Measurements from ENCODE around the gene FAM13B.
"Not testable (repeated sequence)": the region's sequence is repeated elsewhere in the genome, so short reads cannot be mapped to it uniquely, and the experiment has no call there.

Gene FAM13B

DNA sequence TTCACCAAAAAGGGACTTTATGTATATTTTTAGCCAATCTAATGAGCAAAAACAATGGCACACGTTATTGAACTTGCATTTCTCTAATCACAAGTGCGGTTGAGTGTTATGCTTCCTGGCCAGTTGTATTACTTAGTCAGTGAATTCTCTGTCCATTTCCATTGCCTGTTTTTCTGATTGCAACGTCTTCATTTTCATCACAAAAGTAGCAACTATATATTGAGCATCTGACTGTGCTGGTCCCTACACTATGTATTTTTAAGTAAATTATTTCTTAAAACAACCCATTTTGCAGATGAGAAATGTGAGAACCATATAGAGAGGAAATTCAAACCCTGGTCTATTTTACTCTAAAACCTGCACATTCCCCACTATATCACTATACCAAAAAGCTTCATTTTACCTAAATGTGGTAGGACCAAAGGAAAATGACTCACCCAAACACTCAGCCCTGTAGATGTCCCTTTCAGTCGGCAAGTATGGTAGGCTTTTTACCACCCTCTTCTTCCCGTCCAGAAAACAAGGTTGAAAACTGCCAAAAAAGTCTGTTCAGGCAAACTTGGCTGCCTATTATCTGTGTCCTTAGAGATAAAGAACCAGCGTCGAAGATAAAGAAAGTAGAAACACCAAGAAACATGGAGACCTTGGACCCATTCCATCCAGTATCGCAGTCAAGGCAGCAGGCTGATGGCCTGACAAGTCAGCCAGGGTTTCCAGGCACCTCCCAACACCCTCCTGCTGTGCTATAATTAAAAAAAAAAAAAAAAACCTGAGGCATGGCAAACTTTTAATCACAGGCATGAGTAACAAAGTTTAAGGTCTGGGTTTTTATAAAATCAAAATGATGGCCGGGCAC is 18.8 kb upstream of the FAM13B start:
- DNase-seq (ENCODE audit: extremely low spot score): no peak
- TF ChIP-seq HDGF (IDR thresholded peaks at IDR 0.05; ENCODE audit: borderline replicate concordance) (no peak), ELF4 (IDR thresholded peaks at IDR 0.05) (no peak), FOXM1 (IDR thresholded peaks at IDR 0.05; ENCODE audit: borderline replicate concordance) (no peak)
- ChIA-PET POLR2A (no interaction called here), CTCF (no interaction called here)

DNA sequence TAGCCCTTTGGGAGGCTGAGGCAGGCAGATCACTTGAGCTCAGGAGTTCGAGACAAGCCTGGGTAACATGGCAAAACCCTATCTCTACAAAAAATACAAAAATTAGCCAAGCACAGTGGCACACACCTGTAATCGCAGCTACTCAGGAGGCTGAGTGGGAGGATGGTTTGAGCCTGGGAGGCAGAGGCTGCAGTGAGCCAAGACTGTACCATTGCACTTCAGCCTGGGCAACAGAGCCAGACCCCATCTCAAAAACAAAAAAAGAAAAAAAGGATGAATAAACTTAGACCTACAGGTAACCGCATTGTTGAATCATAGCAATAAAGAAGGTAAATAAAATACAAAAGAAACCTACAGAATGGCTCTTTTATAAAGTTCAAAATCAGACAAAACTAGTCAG is 12.4 kb upstream of the FAM13B start:
- DNase-seq (ENCODE audit: extremely low spot score): not testable (repeated sequence)
- ChIA-PET POLR2A (interaction anchor here (0.7 kb wide), 1 partner anchor 89 kb away, joined by 3 read pairs; no protein-coding TSS in a partner anchor), CTCF (interaction anchor here (1.0 kb wide), 1 partner anchor 9 kb away, joined by 3 read pairs; no protein-coding TSS in a partner anchor)

DNA sequence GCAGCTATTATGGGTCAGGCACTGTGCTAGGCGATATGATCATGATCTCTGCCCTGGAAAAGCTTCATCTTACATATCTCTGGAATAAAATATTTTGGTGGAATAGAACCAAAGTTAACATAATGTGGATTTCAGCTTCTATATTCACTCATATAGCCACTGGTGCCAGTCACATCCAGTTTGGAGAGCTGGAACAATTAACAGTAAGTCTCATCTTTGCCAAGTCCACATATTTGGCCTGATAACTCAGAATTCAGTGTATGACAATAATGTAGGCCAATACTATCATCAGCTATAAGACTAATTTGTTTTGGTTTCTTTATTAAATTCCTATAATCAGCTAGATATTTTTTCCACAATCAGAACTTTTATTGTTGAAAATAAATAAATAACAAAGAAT is 5.9 kb upstream of the FAM13B start:
- TF ChIP-seq NFRKB (IDR thresholded peaks at IDR 0.05): no peak
- TF ChIP-seq CTBP1 (IDR thresholded peaks at IDR 0.05; ENCODE audit: borderline replicate concordance): no peak
- TF ChIP-seq LEF1 (IDR thresholded peaks at IDR 0.05; ENCODE audit: borderline replicate concordance): no peak
- no peak for TF ChIP-seq HDGF (IDR thresholded peaks at IDR 0.05; ENCODE audit: borderline replicate concordance)
- TF ChIP-seq SUZ12 (IDR thresholded peaks at IDR 0.05): no peak
- TF ChIP-seq FOXK2 (IDR thresholded peaks at IDR 0.05): no peak
- TF ChIP-seq BHLHE40 (IDR thresholded peaks at IDR 0.05; ENCODE audit: borderline replicate concordance): no peak
- TF ChIP-seq, protein P1, sequence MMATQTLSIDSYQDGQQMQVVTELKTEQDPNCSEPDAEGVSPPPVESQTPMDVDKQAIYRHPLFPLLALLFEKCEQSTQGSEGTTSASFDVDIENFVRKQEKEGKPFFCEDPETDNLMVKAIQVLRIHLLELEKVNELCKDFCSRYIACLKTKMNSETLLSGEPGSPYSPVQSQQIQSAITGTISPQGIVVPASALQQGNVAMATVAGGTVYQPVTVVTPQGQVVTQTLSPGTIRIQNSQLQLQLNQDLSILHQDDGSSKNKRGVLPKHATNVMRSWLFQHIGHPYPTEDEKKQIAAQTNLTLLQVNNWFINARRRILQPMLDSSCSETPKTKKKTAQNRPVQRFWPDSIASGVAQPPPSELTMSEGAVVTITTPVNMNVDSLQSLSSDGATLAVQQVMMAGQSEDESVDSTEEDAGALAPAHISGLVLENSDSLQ (IDR thresholded peaks at IDR 0.05): no peak
- no peak for TF ChIP-seq ZNF384 (IDR thresholded peaks at IDR 0.05)
- TF ChIP-seq ELF4 (IDR thresholded peaks at IDR 0.05): no peak
- TF ChIP-seq ARNT (IDR thresholded peaks at IDR 0.05): no peak
- no peak for TF ChIP-seq SP1 (IDR thresholded peaks at IDR 0.05)
- no peak for TF ChIP-seq TARDBP (IDR thresholded peaks at IDR 0.05)
- TF ChIP-seq FOXA1 (IDR thresholded peaks at IDR 0.05): no peak
- TF ChIP-seq L3MBTL2 (conservative IDR thresholded peaks at IDR 0.05): no peak
- ChIA-PET CTCF (interaction anchor here (1.0 to 2.2 kb wide), 4 partner anchors 26 to 38 kb away, joined by 3 to 14 read pairs (median 5); no protein-coding TSS in a partner anchor), POLR2A (interaction anchor here (2.0 kb wide), 1 partner anchor 150 kb away, joined by 4 read pairs; the partner anchor contains the start of gene PKD2L2)
- DNase-seq (ENCODE audit: extremely low spot score): no peak

DNA sequence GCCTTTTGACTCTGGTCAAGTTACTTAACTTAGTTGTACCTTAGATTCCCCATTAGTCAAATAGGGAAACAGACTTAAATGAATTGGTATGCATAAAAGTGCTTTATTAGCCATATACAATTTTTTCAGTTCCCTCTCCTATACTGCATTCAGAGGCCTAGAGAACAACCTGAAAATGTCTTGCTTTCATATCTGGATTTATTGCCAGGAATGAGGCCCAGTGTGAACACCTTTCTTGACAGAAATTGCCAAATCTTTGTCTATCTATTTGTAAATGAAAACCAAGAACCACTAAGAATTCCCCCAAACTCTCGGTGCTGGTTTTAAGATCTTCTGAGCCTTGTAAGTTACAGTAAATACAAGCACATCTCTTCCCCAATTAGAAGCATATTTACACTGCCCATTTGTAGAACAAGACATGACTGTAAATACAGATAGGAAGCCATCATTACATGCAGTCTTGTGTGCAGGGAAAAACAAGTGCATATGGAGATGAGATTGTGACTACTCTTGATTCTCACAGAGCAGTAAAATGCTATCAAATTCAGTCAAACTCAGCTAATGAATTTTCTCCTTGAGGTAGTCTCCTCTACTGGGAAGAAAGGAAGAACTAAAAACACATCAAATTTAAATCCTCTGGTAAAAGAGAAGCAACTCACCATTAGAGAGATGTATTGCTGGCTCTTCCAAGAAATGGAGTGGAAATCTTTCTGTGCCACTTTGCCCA is 5.2 kb upstream of the FAM13B start:
- no peak for DNase-seq (ENCODE audit: extremely low spot score)
- POLR2A ChIA-PET: interaction anchor here (2.0 kb wide), 1 partner anchor 149 kb away, joined by 4 read pairs; the partner anchor contains the start of gene PKD2L2
- TF ChIP-seq, protein P1 (IDR thresholded peaks at IDR 0.05): no peak
- no peak for TF ChIP-seq HDGF (IDR thresholded peaks at IDR 0.05; ENCODE audit: borderline replicate concordance)
- no peak for TF ChIP-seq ELF4 (IDR thresholded peaks at IDR 0.05)
- no peak for TF ChIP-seq FOXK2 (IDR thresholded peaks at IDR 0.05)
- TF ChIP-seq TARDBP (IDR thresholded peaks at IDR 0.05): no peak
- TF ChIP-seq L3MBTL2 (conservative IDR thresholded peaks at IDR 0.05): no peak
- CTCF ChIA-PET: interaction anchor here (0.6 to 2.2 kb wide), 3 partner anchors 27 to 147 kb away, joined by 3 to 14 read pairs (median 3); no protein-coding TSS in a partner anchor

DNA sequence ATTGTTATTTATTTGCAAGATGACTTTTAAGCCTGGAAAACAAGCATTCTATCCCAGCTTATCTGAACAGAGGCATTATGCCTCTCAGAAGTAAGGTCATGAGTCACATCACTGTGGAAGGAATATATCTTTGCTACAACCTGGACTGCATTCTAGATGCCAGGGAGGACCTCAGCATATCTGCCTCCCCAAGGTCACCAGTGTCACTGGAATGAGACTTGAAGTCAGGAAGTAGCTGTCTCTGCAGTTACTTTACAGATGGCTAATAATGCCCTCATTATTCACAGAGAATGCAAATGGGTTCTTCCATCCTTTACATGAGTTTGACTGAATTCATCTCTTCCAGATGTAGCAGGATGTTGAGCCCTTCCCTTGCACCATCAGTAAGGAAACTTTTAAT is 4.4 kb upstream of the FAM13B start:
- TF ChIP-seq LEF1 (IDR thresholded peaks at IDR 0.05; ENCODE audit: borderline replicate concordance) (no peak), TARDBP (IDR thresholded peaks at IDR 0.05) (no peak), SP1 (IDR thresholded peaks at IDR 0.05) (no peak), SUZ12 (IDR thresholded peaks at IDR 0.05) (no peak), HDGF (IDR thresholded peaks at IDR 0.05; ENCODE audit: borderline replicate concordance) (no peak), L3MBTL2 (conservative IDR thresholded peaks at IDR 0.05) (no peak)
- POLR2A ChIA-PET: interaction anchor here (1.5 to 2.0 kb wide), 2 partner anchors 45 to 148 kb away, joined by 4 to 6 read pairs; partner anchors contain the start of gene PKD2L2
- CTCF ChIA-PET: interaction anchor here (0.6 to 3.2 kb wide), 3 partner anchors 24 to 146 kb away, joined by 3 to 39 read pairs (median 3); no protein-coding TSS in a partner anchor
- no peak for DNase-seq (ENCODE audit: extremely low spot score)

DNA sequence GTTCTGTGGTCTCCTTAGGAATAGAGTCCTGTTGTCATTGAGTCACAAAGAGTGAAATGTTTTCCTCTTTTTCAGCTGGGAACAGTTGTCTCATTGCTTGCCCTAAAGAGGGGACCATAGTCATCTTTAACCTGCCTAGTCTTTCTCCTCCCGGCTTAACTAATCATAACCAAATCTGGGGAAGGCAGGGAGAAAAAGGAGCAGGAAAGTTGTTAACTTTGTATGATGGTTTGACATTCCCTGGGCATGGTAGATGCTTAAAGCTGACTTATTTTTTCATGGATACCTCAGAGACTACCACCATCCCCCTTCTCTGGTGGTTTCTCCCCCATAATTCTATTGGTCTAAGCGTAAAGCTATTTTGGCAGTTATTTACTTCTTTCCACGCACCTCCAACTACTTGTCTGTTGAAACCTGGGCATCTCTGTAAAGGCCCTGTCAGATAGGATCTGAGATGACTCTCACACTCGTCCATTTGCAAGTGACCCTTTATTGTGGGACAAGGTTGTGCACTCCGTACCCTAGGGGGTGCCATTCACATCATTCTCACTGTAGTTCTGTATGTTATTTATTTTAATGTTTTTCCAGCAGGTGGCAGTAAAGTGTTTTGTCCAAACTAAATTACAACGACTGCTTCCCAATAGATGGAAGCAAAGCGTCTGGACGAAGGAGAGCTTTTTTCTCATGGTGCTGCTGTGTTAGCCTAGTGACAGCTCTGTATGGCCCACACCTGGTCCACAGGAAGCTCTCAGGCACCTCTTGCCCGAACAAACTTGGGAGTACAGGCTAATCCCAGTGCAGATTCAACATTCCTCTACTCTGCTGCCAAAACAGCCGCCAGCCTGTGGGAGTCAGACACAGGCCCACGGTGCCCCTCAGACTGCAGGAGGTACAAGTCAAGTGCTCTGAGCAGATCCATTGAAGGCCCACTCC is 3.0 kb upstream of the FAM13B start:
- peak; percentile 68 for DNase-seq (ENCODE audit: extremely low spot score)
- POLR2A ChIA-PET: interaction anchor here (0.5 to 1.5 kb wide), 5 partner anchors 33 to 147 kb away, joined by 3 to 6 read pairs (median 3); no protein-coding TSS in a partner anchor
- TF ChIP-seq, protein P1 (IDR thresholded peaks at IDR 0.05): peak; percentile 61
- TF ChIP-seq HDGF (IDR thresholded peaks at IDR 0.05; ENCODE audit: borderline replicate concordance) (no peak), ZNF384 (IDR thresholded peaks at IDR 0.05) (no peak)
- CTCF ChIA-PET: interaction anchor here (0.6 to 3.2 kb wide), 21 partner anchors 8 to 294 kb away, joined by 3 to 39 read pairs (median 3); no protein-coding TSS in a partner anchor

Data from HEK293T (cell line).